Esophagus squamous epithelium (tissue), 5 donors: ENCODE measurements around the gene KHDRBS1. TPM values are rescaled to one million over a fixed set of nuclear protein-coding genes. Genes with fewer than 3 reads are reported as not detected.

Experiments
- DNase-seq: peaks from one replicate; lab custom pipeline; 2025; lab: John Stamatoyannopoulos, UW
- H3K27ac ChIP-seq, 4 donors: fragments of 200-600 bp; sonication (generic); one replicate each; pipeline ENCODE4 v1.5.1; 2016 to 2019; ENCODE audit warnings: mild to moderate bottlenecking in 1 of 4
- H3K27me3 ChIP-seq, 4 donors: fragments of 200-600 bp; sonication (generic); 1 replicate in 3 of 4; 2 replicates in 1 of 4; pipeline versions ENCODE4 v1.5.1 to v1.6.0; 2017 to 2021; ENCODE audit warnings: antibody characterized with exemption in 1 of 4
- H3K36me3 ChIP-seq, 3 donors: fragments of 200-600 bp; sonication (generic); one replicate each; pipeline ENCODE4 v1.5.1; 2016 to 2019
- H3K4me1 ChIP-seq, 3 donors: fragments of 200-600 bp; sonication (generic); one replicate each; pipeline ENCODE4 v1.5.1; 2017 to 2019
- H3K4me3 ChIP-seq, 4 donors: fragments of 200-600 bp; sonication (generic); 1 replicate in 3 of 4; 2 replicates in 1 of 4; pipeline ENCODE4 v1.5.1; 2016 to 2019; ENCODE audit warnings: mild to moderate bottlenecking in 2 of 4, moderate library complexity in 1 of 4
- H3K9me3 ChIP-seq, 3 donors: fragments of 200-600 bp; sonication (generic); one replicate each; pipeline ENCODE4 v1.5.1; 2016 to 2019
- CTCF ChIP-seq, 6 experiments: fragments of 450-650 bp in 4 of 6; fragments of 200-600 bp in 2 of 6; sonication (generic) in 2 of 6; IDR thresholded peaks; one replicate each; pipeline ENCODE4 v1.5.1; 2016 to 2019; ENCODE audit warnings: antibody characterized with exemption in 6 of 6, mild to moderate bottlenecking in 4 of 6, moderate library complexity in 4 of 6
- POLR2A ChIP-seq, 4 donors: fragments of 450-650 bp; IDR thresholded peaks; one replicate each; pipeline ENCODE4 v1.6.1; 2017; ENCODE audit warnings: antibody characterized with exemption in 4 of 4, mild to moderate bottlenecking in 4 of 4, moderate library complexity in 3 of 4
- WGBS, 2 donors: methylation state at CpG; one replicate each; pipeline ENCODE4 v1.1.5; 2018; 5-methylcytosine and 5-hydroxymethylcytosine counted together
- intact Hi-C: fragments of 100-400 bp; cut with DNase I; formaldehyde crosslinking; loops from one replicate; pipeline ENCODE4 v1.15.0; 2022
- total RNA-seq, 4 donors: library from RNA; depleted of rRNA; stranded (reverse); fragments of >200 nt; gene quantifications; one replicate each; pipeline ENCODE4 v1.1.0, GENCODE V29; 2016
- donor health status: DM: yes; HTN: yes; CAD: no.

Gene KHDRBS1
- total RNA-seq, 4 donors from 2014 or later = 56.5 to 72.4 (median 70.8) TPM

- DNase-seq = no peak
- no peak overlapping the region for H3K27ac ChIP-seq
- intact Hi-C loops = no loop called here
- H3K36me3 ChIP-seq = peaks cover 0 to 34% (median 21%) of the 10 kb centered on the region in 3 donors
- H3K27me3 ChIP-seq = no peaks in the 10 kb centered on the region
- WGBS, 2 donors = 93 to 100% methylated on average over 1 of the region's 1 CpG
- H3K4me3 ChIP-seq = no peak overlapping the region
- H3K9me3 ChIP-seq = no peaks in the 10 kb centered on the region
- no peaks in the 10 kb centered on the region for H3K4me1 ChIP-seq
- TF ChIP-seq CTCF (IDR thresholded peaks at IDR 0.05) (no peak), POLR2A (IDR thresholded peaks at IDR 0.05) (no peak)
These were observed 38.0 kb downstream of the KHDRBS1 start for GRCh38 chr1:32051706-32052105.

GRCh38 chr1:32052887-32053286 is 39.2 kb downstream of the KHDRBS1 start:
- intact Hi-C loops = no loop called here
- H3K4me1 ChIP-seq = no peaks in the 10 kb centered on the region
- H3K36me3 ChIP-seq = peaks cover 0 to 31% (median 21%) of the 10 kb centered on the region in 3 donors
- H3K27ac ChIP-seq = no peak overlapping the region
- 87% methylated on average over 4 of the region's 4 CpGs for WGBS, 2 donors
- no peaks in the 10 kb centered on the region for H3K9me3 ChIP-seq
- TF ChIP-seq CTCF (IDR thresholded peaks at IDR 0.05) (no peak), POLR2A (IDR thresholded peaks at IDR 0.05) (no peak)
- DNase-seq = no peak
- no peak overlapping the region for H3K4me3 ChIP-seq
- H3K27me3 ChIP-seq = no peaks in the 10 kb centered on the region

- Histone ChIP-seq H3K27me3 (no peaks in the 10 kb centered on the region), H3K27ac (no peak overlapping the region), H3K4me1 (no peaks in the 10 kb centered on the region), H3K4me3 (no peak overlapping the region), H3K36me3 (peaks cover 0 to 32% (median 21%) of the 10 kb centered on the region in 3 donors), H3K9me3 (no peaks in the 10 kb centered on the region)
- intact Hi-C loops = no loop called here
- no peak for DNase-seq
- TF ChIP-seq CTCF (IDR thresholded peaks at IDR 0.05) = no peak
- TF ChIP-seq POLR2A (IDR thresholded peaks at IDR 0.05) = no peak
- WGBS, 2 donors = 75 to 85% methylated on average over 5 of the region's 5 CpGs
These were observed 41.7 kb downstream of the KHDRBS1 start for GRCh38 chr1:32055416-32055815.

- no peak for DNase-seq
- WGBS, 2 donors = 86 to 95% methylated on average over 1 of the region's 1 CpG
- H3K27ac ChIP-seq = no peak overlapping the region
- peaks cover 0 to 28% (median 18%) of the 10 kb centered on the region in 3 donors for H3K36me3 ChIP-seq
- intact Hi-C loops = no loop called here
- no peaks in the 10 kb centered on the region for H3K27me3 ChIP-seq
- H3K4me3 ChIP-seq = no peak overlapping the region
- H3K9me3 ChIP-seq = no peaks in the 10 kb centered on the region
- H3K4me1 ChIP-seq = no peaks in the 10 kb centered on the region
- TF ChIP-seq POLR2A (IDR thresholded peaks at IDR 0.05) (no peak), CTCF (IDR thresholded peaks at IDR 0.05) (no peak)
These were observed 42.9 kb downstream of the KHDRBS1 start for GRCh38 chr1:32056598-32056997.

GRCh38 chr1:32060914-32061313 is 47.2 kb downstream of the KHDRBS1 start:
- peaks cover 5 to 19% (median 11%) of the 10 kb centered on the region in 3 donors for H3K4me1 ChIP-seq
- intact Hi-C loops = no loop called here
- H3K27me3 ChIP-seq = no peaks in the 10 kb centered on the region
- H3K27ac ChIP-seq = no peak overlapping the region
- no peak for TF ChIP-seq CTCF (IDR thresholded peaks at IDR 0.05)
- no peak for TF ChIP-seq POLR2A (IDR thresholded peaks at IDR 0.05)
- no peaks in the 10 kb centered on the region for H3K9me3 ChIP-seq
- no peak overlapping the region for H3K4me3 ChIP-seq
- DNase-seq = no peak
- H3K36me3 ChIP-seq = peaks cover 0 to 7% (median 0%) of the 10 kb centered on the region in 3 donors
